IMR-90 (cell line): ENCODE measurements around the gene SLC25A2. TPM values are rescaled to one million over a fixed set of nuclear protein-coding genes. Genes with fewer than 3 reads are reported as not detected.

ENCODE experiments used
- ATAC-seq: fragments of 200-7000 bp; cut with Tn5 transposase; 2 replicates; pipeline ENCODE4 v1.9.1; 2020; ENCODE audit warnings: low read depth, mild to moderate bottlenecking, moderate library complexity
- Bru-seq: library from RNA; stranded (reverse); fragments of 400-500 nt; gene quantifications from one replicate; lab custom pipeline; 2021; lab: Mats Ljungman, UMichigan
- BruChase-seq, 2 experiments: library from RNA; stranded (reverse); fragments of 400-500 nt; gene quantifications; one replicate each; lab custom pipeline; 2021; lab: Mats Ljungman, UMichigan
- BruUV-seq: library from RNA; stranded (reverse); fragments of 400-500 nt; replicated peaks from 2 replicates; lab custom pipeline; 2021; lab: Mats Ljungman, UMichigan
- CTCF ChIA-PET: fragments of 300-600 bp; formaldehyde crosslinking; extraction: SDS; loops from one replicate; lab custom pipeline; 2021; ENCODE audit warnings: antibody characterized with exemption; lab: Yijun Ruan, JAX
- POLR2A ChIA-PET: fragments of 300-600 bp; sonication (Branson Sonifier 250); formaldehyde crosslinking; loops from one replicate; lab custom pipeline; 2022; ENCODE audit warnings: antibody characterized with exemption; ENCODE audit not compliant: unreplicated experiment; lab: Charles Lee
- DNase-seq: peaks from one replicate; pipeline ENCODE4 v3.0.0; 2013
- H2AFZ ChIP-seq: replicated peaks from 2 replicates; pipeline ENCODE3; 2013; ENCODE audit warnings: low read length, mild to moderate bottlenecking; ENCODE audit not compliant: poor library complexity
- H2AK5ac ChIP-seq: 2 replicates; pipeline ENCODE4 v1.6.1; 2013; ENCODE audit warnings: low read depth, low read length, inconsistent platforms
- H2AK9ac ChIP-seq: replicated peaks from 2 replicates; pipeline ENCODE3; 2013; ENCODE audit warnings: mild to moderate bottlenecking, low read depth, low read length, moderate library complexity; ENCODE audit not compliant: poor library complexity
- H2BK120ac ChIP-seq: 2 replicates; pipeline ENCODE4 v1.6.1; 2013; ENCODE audit warnings: low read depth, low read length, inconsistent platforms
- H2BK15ac ChIP-seq: 3 replicates; pipeline ENCODE4 v1.6.1; 2013; ENCODE audit warnings: low read depth, low read length, inconsistent platforms
- H2BK20ac ChIP-seq: 2 replicates; pipeline ENCODE4 v1.6.1; 2013; ENCODE audit warnings: low read depth, mild to moderate bottlenecking, inconsistent platforms, low read length, moderate library complexity
- H2BK5ac ChIP-seq: 2 replicates; pipeline ENCODE4 v1.6.1; 2013; ENCODE audit warnings: mild to moderate bottlenecking, low read depth, low read length, inconsistent platforms; ENCODE audit not compliant: poor library complexity, severe bottlenecking
- H3K14ac ChIP-seq: replicated peaks from 2 replicates; pipeline ENCODE4 v1.6.1; 2013; ENCODE audit warnings: low read depth, low read length, inconsistent platforms
- H3K18ac ChIP-seq: 2 replicates; pipeline ENCODE4 v1.6.1; 2013; ENCODE audit warnings: low read depth, low read length, control low read depth
- H3K23ac ChIP-seq: 2 replicates; pipeline ENCODE4 v1.6.1; 2013; ENCODE audit warnings: low read depth, low read length, inconsistent platforms
- H3K27ac ChIP-seq: 2 replicates; pipeline ENCODE4 v1.5.1; 2013; ENCODE audit warnings: mild to moderate bottlenecking, control low read depth, low read length; ENCODE audit not compliant: insufficient read depth
- H3K27me3 ChIP-seq: 2 replicates; pipeline ENCODE4 v1.6.1; 2013; ENCODE audit warnings: low read length; ENCODE audit not compliant: control insufficient read depth, insufficient read depth
- H3K36me3 ChIP-seq: 2 replicates; pipeline ENCODE4 v1.6.1; 2013; ENCODE audit warnings: low read length, mixed read lengths; ENCODE audit not compliant: control insufficient read depth, insufficient read depth
- H3K4ac ChIP-seq: 2 replicates; pipeline ENCODE4 v1.6.1; 2013; ENCODE audit warnings: low read depth, low read length, inconsistent platforms
- H3K4me1 ChIP-seq: 2 replicates; pipeline ENCODE4 v1.6.1; 2013; ENCODE audit warnings: low read length, mixed read lengths; ENCODE audit not compliant: control insufficient read depth, insufficient read depth
- H3K4me2 ChIP-seq: 2 replicates; pipeline ENCODE4 v1.6.1; 2013; ENCODE audit warnings: low read depth, mild to moderate bottlenecking, control low read depth, low read length, moderate library complexity
- H3K4me3 ChIP-seq: 2 replicates; pipeline ENCODE4 v1.5.1; 2013; ENCODE audit warnings: low read depth, mild to moderate bottlenecking, control low read depth, low read length, moderate library complexity; ENCODE audit not compliant: insufficient read depth
- H3K56ac ChIP-seq: 2 replicates; pipeline ENCODE4 v1.6.1; 2013; ENCODE audit warnings: low read length, inconsistent platforms; ENCODE audit not compliant: insufficient read depth; ENCODE audit errors: extremely low read depth
- H3K79me1 ChIP-seq, 2 experiments: 2 replicates each; pipeline ENCODE4 v1.6.1; 2013; ENCODE audit warnings: low read length in 2 of 2, inconsistent platforms in 1 of 2, low read depth in 1 of 2
- H3K9ac ChIP-seq: 2 replicates; pipeline ENCODE4 v1.6.1; 2013; ENCODE audit warnings: low read depth, low read length, control low read depth
- H3K9me1 ChIP-seq: 2 replicates; pipeline ENCODE4 v1.6.1; 2013; ENCODE audit warnings: low read length, inconsistent platforms; ENCODE audit not compliant: insufficient read depth
- H3K9me3 ChIP-seq: 2 replicates; pipeline ENCODE4 v1.6.1; 2013; ENCODE audit warnings: low read length; ENCODE audit not compliant: control insufficient read depth, insufficient read depth
- H4K20me1 ChIP-seq: 2 replicates; pipeline ENCODE4 v1.6.1; 2013; ENCODE audit warnings: low read length, inconsistent platforms; ENCODE audit not compliant: insufficient read depth
- H4K5ac ChIP-seq: 2 replicates; pipeline ENCODE4 v1.6.1; 2013; ENCODE audit warnings: mild to moderate bottlenecking, low read depth, low read length, control low read depth
- H4K8ac ChIP-seq, 2 experiments: 2 replicates each; pipeline ENCODE4 v1.6.1; 2013; ENCODE audit warnings: low read depth in 2 of 2, low read length in 2 of 2, control low read depth in 1 of 2, inconsistent platforms in 1 of 2
- H4K91ac ChIP-seq: 2 replicates; pipeline ENCODE4 v1.6.1; 2013; ENCODE audit warnings: low read depth, low read length, inconsistent platforms; ENCODE audit not compliant: insufficient read depth
- BHLHE40 ChIP-seq: fragments of 150-350 bp; IDR thresholded peaks from 2 replicates; pipeline ENCODE4 v1.6.1; 2016; ENCODE audit warnings: mild to moderate bottlenecking, low read depth, low read length
- CEBPB ChIP-seq: IDR thresholded peaks from 2 replicates; pipeline ENCODE4 v1.6.1; 2012; ENCODE audit warnings: low read depth, low read length, improper control_type of control experiment
- CHD1 ChIP-seq: IDR thresholded peaks from 2 replicates; pipeline ENCODE4 v1.6.1; 2012; ENCODE audit warnings: low read depth, low read length, improper control_type of control experiment
- CTCF ChIP-seq: conservative IDR thresholded peaks from 2 replicates; pipeline ENCODE4 v1.5.1; 2012; ENCODE audit warnings: mild to moderate bottlenecking, low read depth, low read length, improper control_type of control experiment
- ELK1 ChIP-seq: fragments of 150-350 bp; IDR thresholded peaks from 2 replicates; pipeline ENCODE4 v1.6.1; 2016; ENCODE audit warnings: low read depth, mild to moderate bottlenecking, low read length, moderate library complexity, borderline replicate concordance
- FOS ChIP-seq: fragments of 150-350 bp; IDR thresholded peaks from 2 replicates; pipeline ENCODE4 v1.6.1; 2016; ENCODE audit warnings: low read depth, low read length
- MAFK ChIP-seq: IDR thresholded peaks from 2 replicates; pipeline ENCODE4 v1.6.1; 2012; ENCODE audit warnings: low read depth, low read length, improper control_type of control experiment
- MAZ ChIP-seq: IDR thresholded peaks from 2 replicates; pipeline ENCODE4 v1.6.1; 2012; ENCODE audit warnings: low read depth, mild to moderate bottlenecking, low read length, improper control_type of control experiment, moderate library complexity, borderline replicate concordance
- MXI1 ChIP-seq: IDR thresholded peaks from 2 replicates; pipeline ENCODE4 v1.6.1; 2012; ENCODE audit warnings: low read depth, mild to moderate bottlenecking, low read length, moderate library complexity, borderline replicate concordance
- NFE2L2 ChIP-seq: fragments of 150-350 bp; IDR thresholded peaks from 2 replicates; pipeline ENCODE4 v1.6.1; 2016; ENCODE audit warnings: low read depth, mild to moderate bottlenecking, low read length
- POLR2A ChIP-seq: IDR thresholded peaks from 2 replicates; pipeline ENCODE4 v1.6.1; 2012; ENCODE audit warnings: mild to moderate bottlenecking, low read depth, low read length
- RAD21 ChIP-seq: IDR thresholded peaks from 2 replicates; pipeline ENCODE4 v1.6.1; 2012; ENCODE audit warnings: low read length, improper control_type of control experiment
- RCOR1 ChIP-seq: IDR thresholded peaks from 2 replicates; pipeline ENCODE4 v1.6.1; 2012; ENCODE audit warnings: mild to moderate bottlenecking, low read length, improper control_type of control experiment; ENCODE audit not compliant: insufficient replicate concordance
- RFX5 ChIP-seq: IDR thresholded peaks from 2 replicates; pipeline ENCODE4 v1.8.0; 2012; ENCODE audit warnings: low read depth, mild to moderate bottlenecking, low read length, moderate library complexity
- SMC3 ChIP-seq: fragments of 150-350 bp; IDR thresholded peaks from 2 replicates; pipeline ENCODE4 v1.6.1; 2016; ENCODE audit warnings: low read depth, mild to moderate bottlenecking, antibody characterized with exemption, low read length, moderate library complexity
- USF2 ChIP-seq: fragments of 150-350 bp; IDR thresholded peaks from 2 replicates; pipeline ENCODE4 v1.6.1; 2017; ENCODE audit warnings: mild to moderate bottlenecking, antibody characterized with exemption, low read length, low read depth
- WGBS, 2 experiments: methylation state at CpG; one replicate each; pipeline versions ENCODE4 v1.1.5 to v1.1.7; 2013; ENCODE audit warnings: missing lambda C conversion rate in 2 of 2; ENCODE audit not compliant: insufficient read length in 1 of 2; ENCODE audit errors: extremely low coverage in 2 of 2; 5-methylcytosine and 5-hydroxymethylcytosine counted together
- dilution Hi-C: fragments of 300-500 bp; cut with HindIII; formaldehyde crosslinking; loops from one replicate; pipeline ENCODE4 v1.14.3; 2018; ENCODE audit warnings: low sequenced_read_pairs; ENCODE audit not compliant: unreplicated experiment
- in situ Hi-C: fragments of 300-500 bp; cut with MboI; formaldehyde crosslinking; loops from 3 replicates; pipeline ENCODE4 v1.14.3; 2019; ENCODE audit warnings: low sequenced_read_pairs, inconsistent platforms, mixed read lengths
- intact Hi-C: fragments of 100-400 bp; cut with micrococcal nuclease; formaldehyde crosslinking; loops from 2 replicates; pipeline ENCODE4 v1.10.0; 2022
- long read RNA-seq: library from polyadenylated mRNA; unstranded; transcript quantifications from one replicate; pipeline ENCODE4 v2.0.0, GENCODE V29; 2021; ENCODE audit not compliant: unreplicated experiment
- polyA plus RNA-seq, 3 experiments: library from polyadenylated mRNA; depleted of rRNA; stranded (reverse); fragments of >200 nt; gene quantifications; 2 replicates each; pipeline ENCODE4 v1.2.3, GENCODE V29; 2012; ENCODE audit warnings: low replicate concordance in 1 of 3
- total RNA-seq: library from RNA; depleted of rRNA; stranded (reverse); fragments of >200 nt; gene quantifications from 2 replicates; pipeline ENCODE4 v1.2.3, GENCODE V29; 2012; rRNA removed

Gene SLC25A2
- total RNA-seq (0.28 TPM in 1 of 2 replicates, not detected in the other), polyA plus RNA-seq (2012; rRNA removed) (not detected in 2 replicates), Bru-seq, nascent RNA (percentile 59 among the genes with signal in this experiment), BruChase-seq, experiment 1, labeled RNA remaining after a 6-hour chase (percentile 53 among the genes with signal in this experiment), BruChase-seq, experiment 2, labeled RNA remaining after a 2-hour chase (percentile 35 among the genes with signal in this experiment)
- polyA plus RNA-seq (2012; cell fraction: cytosol; rRNA removed), result not detected in 2 replicates
- 0.07 and 0.18 TPM in 2 replicates for polyA plus RNA-seq (2012; cell fraction: nucleus; rRNA removed; ENCODE audit: low replicate concordance)
- long read RNA-seq, result 0 reads

GRCh38 chr5:141303756-141304155, at the start of gene SLC25A2:
Gene SLC25A2, minus strand, starts transcription at chr5:141304049. Its CDS starts 184 bp downstream, at chr5:141303865.
- Histone ChIP-seq H4K8ac (no peak within 1 kb of the TSS), H3K4ac (no peak within 1 kb of the TSS), H3K9me3 (peaks cover 46% of the 10 kb centered on the region), H2AFZ (no peak within 1 kb of the TSS), H3K27ac (no peak within 1 kb of the TSS), H2AK9ac (no peak within 1 kb of the TSS), H3K9me1 (no peaks in the 10 kb centered on the region), H3K4me1 (no peaks in the 10 kb centered on the region), H3K36me3 (no peaks in the 10 kb centered on the region), H3K18ac (no peak within 1 kb of the TSS), H2BK120ac (no peak within 1 kb of the TSS), H2AK5ac (no peak within 1 kb of the TSS), H3K79me1 (no peaks in the 10 kb centered on the region; a peak in 1 of 4 replicates), H3K4me3 (no peak within 1 kb of the TSS), H3K56ac (no peak within 1 kb of the TSS), H2BK5ac (no peak within 1 kb of the TSS), H2BK15ac (no peak within 1 kb of the TSS), H3K23ac (no peak within 1 kb of the TSS), H3K14ac (no peak within 1 kb of the TSS), H3K4me2 (no peak within 1 kb of the TSS), H2BK20ac (no peak within 1 kb of the TSS), H3K27me3 (no peaks in the 10 kb centered on the region), H4K5ac (no peak within 1 kb of the TSS), H4K91ac (no peak within 1 kb of the TSS), H3K9ac (no peak within 1 kb of the TSS), H4K20me1 (no peaks in the 10 kb centered on the region)
- DNase-seq (no peak), ATAC-seq (no peak)
- in situ Hi-C loops (no loop called here), intact Hi-C loops (no loop called here), dilution Hi-C loops (no loop called here)
- no peak for TF ChIP-seq SMC3
- TF ChIP-seq POLR2A, result no peak
- no peak for TF ChIP-seq ELK1
- TF ChIP-seq FOS, result no peak
- no peak for TF ChIP-seq RAD21
- no peak for TF ChIP-seq RFX5
- no peak for TF ChIP-seq NFE2L2
- no peak for TF ChIP-seq MAZ
- no peak for TF ChIP-seq CHD1
- TF ChIP-seq BHLHE40, result no peak
- no peak for TF ChIP-seq USF2
- TF ChIP-seq MXI1, result no peak
- TF ChIP-seq RCOR1, result no peak
- TF ChIP-seq MAFK, result no peak
- no peak for TF ChIP-seq CTCF
- TF ChIP-seq CEBPB, result no peak
- CTCF ChIA-PET, result no interaction called here
- 25% methylated on average over 11 of the region's 36 CpGs; no CpG with 5 or more reads in 1 of the 2 experiments for WGBS, 2 experiments
- no TSS peak for BruUV-seq
- POLR2A ChIA-PET, result no interaction called here
